Peyer's patch (tissue), 4 donors: ENCODE measurements around the gene SIRT5. TPM values are rescaled to one million over a fixed set of nuclear protein-coding genes. Genes with fewer than 3 reads are reported as not detected.

Experiments used
- DNase-seq, 3 donors: peaks; one replicate each; pipeline ENCODE4 v3.0.0-alpha.2; 2017 to 2019
- H3K27ac ChIP-seq, 4 donors: fragments of 200-600 bp; sonication (generic); one replicate each; pipeline ENCODE4 v1.5.1; 2016 to 2019
- H3K27me3 ChIP-seq, 2 donors: fragments of 200-600 bp; sonication (generic); one replicate each; pipeline ENCODE4 v1.5.1; 2019
- H3K36me3 ChIP-seq, 3 donors: fragments of 200-600 bp; sonication (generic); one replicate each; pipeline ENCODE4 v1.5.1; 2016 to 2019
- H3K4me1 ChIP-seq, 4 donors: fragments of 200-600 bp; sonication (generic); one replicate each; pipeline ENCODE4 v1.5.1; 2016 to 2019
- H3K4me3 ChIP-seq, 4 donors: fragments of 200-600 bp; sonication (generic); 1 replicate in 3 of 4; 2 replicates in 1 of 4; pipeline ENCODE4 v1.5.1; 2016 to 2019; ENCODE audit warnings: mild to moderate bottlenecking in 1 of 4
- H3K9me3 ChIP-seq, 4 donors: fragments of 200-600 bp; sonication (generic); one replicate each; pipeline ENCODE4 v1.5.1; 2016 to 2019; ENCODE audit warnings: mild to moderate bottlenecking in 1 of 4
- POLR2A ChIP-seq, 2 donors: fragments of 450-650 bp; IDR thresholded peaks; one replicate each; pipeline ENCODE4 v1.5.1; 2017; ENCODE audit warnings: antibody characterized with exemption in 2 of 2, mild to moderate bottlenecking in 2 of 2, moderate library complexity in 2 of 2
- total RNA-seq, 4 donors: library from RNA; depleted of rRNA; stranded (reverse); fragments of >200 nt; gene quantifications; one replicate each; pipeline ENCODE4 v1.1.0, GENCODE V29; 2016
- TF ChIP-seq, protein P1 (sequence below), 6 experiments: fragments of 450-650 bp in 4 of 6; fragments of 200-600 bp in 2 of 6; sonication (generic) in 1 of 6; IDR thresholded peaks; one replicate each; pipeline ENCODE4 v1.5.1; 2017 to 2019; ENCODE audit warnings: antibody characterized with exemption in 6 of 6, mild to moderate bottlenecking in 3 of 6, moderate library complexity in 1 of 6

The SIRT5 gene
- total RNA-seq, 4 donors from 2014 or later = 6.8 to 22.1 (median 18.1) TPM

DNA sequence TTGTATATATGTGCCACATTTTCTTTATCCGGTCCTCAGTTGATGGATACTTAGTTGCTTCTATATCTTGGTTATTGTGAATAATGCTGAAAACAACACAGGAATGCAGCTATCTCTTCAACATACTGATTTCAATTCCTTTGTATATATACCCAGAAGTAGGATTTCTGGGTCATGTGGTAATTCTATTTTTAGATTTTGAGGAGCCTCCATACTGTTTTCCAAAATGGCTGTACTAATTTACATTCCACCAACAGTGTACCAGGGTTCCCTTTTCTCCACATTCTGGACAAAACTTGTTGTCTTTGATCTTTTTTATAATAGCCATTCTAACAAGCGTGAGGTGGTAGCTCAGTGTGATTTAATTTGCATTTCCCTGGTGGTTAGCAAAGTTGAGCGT is 1.6 kb downstream of the SIRT5 start:
- H3K36me3 ChIP-seq = peaks cover 0 to 9% (median 0%) of the 10 kb centered on the region in 3 donors
- H3K4me3 ChIP-seq = no peak overlapping the region
- no peak for TF ChIP-seq POLR2A (IDR thresholded peaks at IDR 0.05)
- TF ChIP-seq, protein P1, sequence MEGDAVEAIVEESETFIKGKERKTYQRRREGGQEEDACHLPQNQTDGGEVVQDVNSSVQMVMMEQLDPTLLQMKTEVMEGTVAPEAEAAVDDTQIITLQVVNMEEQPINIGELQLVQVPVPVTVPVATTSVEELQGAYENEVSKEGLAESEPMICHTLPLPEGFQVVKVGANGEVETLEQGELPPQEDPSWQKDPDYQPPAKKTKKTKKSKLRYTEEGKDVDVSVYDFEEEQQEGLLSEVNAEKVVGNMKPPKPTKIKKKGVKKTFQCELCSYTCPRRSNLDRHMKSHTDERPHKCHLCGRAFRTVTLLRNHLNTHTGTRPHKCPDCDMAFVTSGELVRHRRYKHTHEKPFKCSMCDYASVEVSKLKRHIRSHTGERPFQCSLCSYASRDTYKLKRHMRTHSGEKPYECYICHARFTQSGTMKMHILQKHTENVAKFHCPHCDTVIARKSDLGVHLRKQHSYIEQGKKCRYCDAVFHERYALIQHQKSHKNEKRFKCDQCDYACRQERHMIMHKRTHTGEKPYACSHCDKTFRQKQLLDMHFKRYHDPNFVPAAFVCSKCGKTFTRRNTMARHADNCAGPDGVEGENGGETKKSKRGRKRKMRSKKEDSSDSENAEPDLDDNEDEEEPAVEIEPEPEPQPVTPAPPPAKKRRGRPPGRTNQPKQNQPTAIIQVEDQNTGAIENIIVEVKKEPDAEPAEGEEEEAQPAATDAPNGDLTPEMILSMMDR (IDR thresholded peaks at IDR 0.05) = no peak
- H3K4me1 ChIP-seq = peaks cover 0 to 6% (median 2%) of the 10 kb centered on the region in 4 donors
- H3K27me3 ChIP-seq = no peaks in the 10 kb centered on the region
- H3K9me3 ChIP-seq = no peaks in the 10 kb centered on the region
- no peak for DNase-seq
- H3K27ac ChIP-seq = peak overlapping the region in 1 of 4 donors; percentile 57

GRCh38 chr6:13577926-13578325 is 3.5 kb downstream of the SIRT5 start:
- TF ChIP-seq, protein P1 (IDR thresholded peaks at IDR 0.05) = no peak
- no peak for TF ChIP-seq POLR2A (IDR thresholded peaks at IDR 0.05)
- no peak overlapping the region for H3K27ac ChIP-seq
- no peaks in the 10 kb centered on the region for H3K27me3 ChIP-seq
- H3K4me1 ChIP-seq = peaks cover 0 to 6% (median 2%) of the 10 kb centered on the region in 4 donors
- H3K36me3 ChIP-seq = peaks cover 0 to 9% (median 0%) of the 10 kb centered on the region in 3 donors
- H3K9me3 ChIP-seq = no peaks in the 10 kb centered on the region
- no peak overlapping the region for H3K4me3 ChIP-seq
- no peak for DNase-seq

GRCh38 chr6:13579911-13580310 is 5.5 kb downstream of the SIRT5 start:
- TF ChIP-seq POLR2A (IDR thresholded peaks at IDR 0.05) = no peak
- TF ChIP-seq, protein P1 (IDR thresholded peaks at IDR 0.05) = no peak
- DNase-seq = no peak
- H3K27me3 ChIP-seq = no peaks in the 10 kb centered on the region

DNA sequence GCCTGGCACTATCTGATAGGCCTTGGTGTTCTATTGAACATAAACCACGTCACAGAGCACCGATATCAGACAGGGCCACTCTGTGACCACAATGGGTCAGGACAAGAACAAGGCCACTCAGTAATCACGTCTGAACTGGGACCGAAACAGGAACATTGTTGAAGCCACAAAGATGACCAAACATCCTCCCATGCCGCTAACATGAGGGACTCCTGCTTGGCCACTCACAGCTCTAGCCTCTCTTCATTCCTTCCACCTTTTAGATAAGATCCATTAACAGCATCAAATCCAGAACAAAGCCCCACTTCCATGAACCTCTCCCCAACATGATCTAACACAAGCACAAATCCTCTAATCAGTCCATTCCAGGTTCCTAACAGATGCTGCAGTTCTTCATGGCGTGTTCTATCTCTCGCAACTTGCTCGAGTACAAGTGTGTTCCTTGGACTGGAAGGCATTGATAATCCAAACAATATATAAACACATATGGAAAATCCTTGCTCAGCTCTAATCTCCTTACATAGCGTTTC is 7.4 kb downstream of the SIRT5 start:
- TF ChIP-seq, protein P1 (IDR thresholded peaks at IDR 0.05) = no peak
- TF ChIP-seq POLR2A (IDR thresholded peaks at IDR 0.05) = no peak
- H3K4me1 ChIP-seq = no peaks in the 10 kb centered on the region
- no peaks in the 10 kb centered on the region for H3K27me3 ChIP-seq
- H3K27ac ChIP-seq = no peak overlapping the region
- peaks cover 0 to 19% (median 0%) of the 10 kb centered on the region in 3 donors for H3K36me3 ChIP-seq
- no peak overlapping the region for H3K4me3 ChIP-seq
- no peaks in the 10 kb centered on the region for H3K9me3 ChIP-seq
- no peak for DNase-seq

More at GRCh38 chr6:13579911-13580310, 5.5 kb downstream of the SIRT5 start:
- no peak overlapping the region for H3K4me3 ChIP-seq
- H3K9me3 ChIP-seq = no peaks in the 10 kb centered on the region
- H3K27ac ChIP-seq = no peak overlapping the region
- peaks cover 0 to 19% (median 0%) of the 10 kb centered on the region in 3 donors for H3K36me3 ChIP-seq
- no peaks in the 10 kb centered on the region for H3K4me1 ChIP-seq

- no peaks in the 10 kb centered on the region for H3K4me1 ChIP-seq
- no peaks in the 10 kb centered on the region for H3K9me3 ChIP-seq
- H3K36me3 ChIP-seq = peaks cover 0 to 33% (median 0%) of the 10 kb centered on the region in 3 donors
- H3K27ac ChIP-seq = no peak overlapping the region
- no peaks in the 10 kb centered on the region for H3K27me3 ChIP-seq
- TF ChIP-seq, protein P1 (IDR thresholded peaks at IDR 0.05) = no peak
- no peak for TF ChIP-seq POLR2A (IDR thresholded peaks at IDR 0.05)
- DNase-seq = no peak
- no peak overlapping the region for H3K4me3 ChIP-seq
Observed at GRCh38 chr6:13586603-13587542, 12.5 kb downstream of the SIRT5 start.
